ENCODE results near the gene HNRNPL. TPM values are rescaled to one million over a fixed set of nuclear protein-coding genes. Genes with fewer than 3 reads are reported as not detected.

HNRNPL gene
- total and polyA plus RNA-seq, 9 of the 15 experiments (the other 6 are each of a cell fraction or from before 2014, with no cell fraction given) = 39.5 to 610 (median 299) TPM

GRCh38 chr19:38849147-38849859 is 483 bp downstream of the HNRNPL start:
- DNase-seq (ENCODE audit: extremely low read depth in 1 of 4, low spot score in 3 of 4) = peak; percentile 89 to 98 (median 94)
- peak; percentile 77 for FAIRE-seq
- no TSS peak for BruUV-seq (replicated peaks)
- H3K79me2 ChIP-seq (ENCODE audit: control insufficient read depth, insufficient read depth, low read length) = peaks cover 64% of the 10 kb centered on the region
- no peaks in the 10 kb centered on the region for H3K9me1 ChIP-seq (ENCODE audit: control insufficient read depth, insufficient read depth, low read length)
- in situ Hi-C loops (cut with MboI) (no loop called here), intact Hi-C loops (cut with micrococcal nuclease) (no loop called here)
- H3K4me1 ChIP-seq (replicated peaks in 1 of 2; ENCODE audit: control insufficient read depth in 2 of 2, insufficient read depth in 2 of 2, low read length in 2 of 2) = peaks cover 16 to 35% of the 10 kb centered on the region in 2 experiments; a peak in 4 of 5 replicates
- ChIA-PET POLR2A (interaction anchor here (0.6 to 6.0 kb wide), 22 partner anchors 10 to 542 kb away, joined by 3 to 58 read pairs (median 4); partner anchors contain the start of genes ECH1, MED29, MRPS12 and PAF1), CTCF (ENCODE audit: low intra/inter-chr PET ratio) (interaction anchor here (0.6 to 1.5 kb wide), 2 partner anchors 65 to 81 kb away, joined by 3 to 4 read pairs; partner anchors contain the start of genes MRPS12 and SARS2)
- H3K9me3 ChIP-seq (replicated peaks; ENCODE audit: control insufficient read depth, insufficient read depth, low read depth, low read length) = no peaks in the 10 kb centered on the region
- no peak overlapping the region for H2AFZ ChIP-seq (ENCODE audit: low read depth, low read length)
- peak overlapping the region; percentile 96 to 97 for H3K9ac ChIP-seq (ENCODE audit: insufficient read depth in 1 of 2, low read depth in 2 of 2, low read length in 2 of 2)
- peak; percentile 43 for ATAC-seq
- under 1% methylated on average over 35 of the region's 76 CpGs for WGBS (ENCODE audit: insufficient coverage, low coverage, missing lambda C conversion rate)
- peaks cover 47% of the 10 kb centered on the region for H3K36me3 ChIP-seq (ENCODE audit: control insufficient read depth, insufficient read depth, low read length)
- H3K27me3 ChIP-seq (ENCODE audit: control insufficient read depth in 2 of 2, insufficient read depth in 2 of 2, low read length in 2 of 2) = no peaks in the 10 kb centered on the region
- peak overlapping the region; percentile 96 for H3K4me2 ChIP-seq (ENCODE audit: insufficient read depth, low read length)
- H3K27ac ChIP-seq (ENCODE audit: extremely low read depth, low read depth, low read length) = peak overlapping the region; percentile 99
- H3K4me3 ChIP-seq = peak overlapping the region; percentile 96
- peaks cover 5% of the 10 kb centered on the region for H4K20me1 ChIP-seq (replicated peaks; ENCODE audit: control insufficient read depth, insufficient read depth, low read length)
- no peak for TF ChIP-seq E2F4 (CRISPR knock-in tag; IDR thresholded peaks at IDR 0.05; ENCODE audit: low read depth)
- TF ChIP-seq CCAR2 (IDR thresholded peaks at IDR 0.05; ENCODE audit: low read depth, low read length) = no peak
- no peak for TF ChIP-seq ADNP (tag; IDR thresholded peaks at IDR 0.05)
- no peak for TF ChIP-seq ZNF146 (CRISPR knock-in tag; IDR thresholded peaks at IDR 0.05; ENCODE audit: unreplicated experiment)
- TF ChIP-seq ZBTB33 (CRISPR knock-in tag; IDR thresholded peaks at IDR 0.05) = no peak
- TF ChIP-seq NFRKB (IDR thresholded peaks at IDR 0.05; ENCODE audit: low read depth) = no peak
- TF ChIP-seq ZNF609 (CRISPR knock-in tag; IDR thresholded peaks at IDR 0.05; ENCODE audit: borderline replicate concordance) = no peak
- peak; percentile 69 for TF ChIP-seq GABPA (tag; conservative IDR thresholded peaks at IDR 0.05; ENCODE audit: low read depth)
- no peak for TF ChIP-seq ZNF398 (CRISPR knock-in tag; IDR thresholded peaks at IDR 0.05)
